ENCODE results near the gene SEMA3F. TPM values are rescaled to one million over a fixed set of nuclear protein-coding genes. Genes with fewer than 3 reads are reported as not detected.

Gene SEMA3F
- total RNA-seq, 4 donors from 2014 or later: 10.5 to 33.1 (median 12.9) TPM

DNA sequence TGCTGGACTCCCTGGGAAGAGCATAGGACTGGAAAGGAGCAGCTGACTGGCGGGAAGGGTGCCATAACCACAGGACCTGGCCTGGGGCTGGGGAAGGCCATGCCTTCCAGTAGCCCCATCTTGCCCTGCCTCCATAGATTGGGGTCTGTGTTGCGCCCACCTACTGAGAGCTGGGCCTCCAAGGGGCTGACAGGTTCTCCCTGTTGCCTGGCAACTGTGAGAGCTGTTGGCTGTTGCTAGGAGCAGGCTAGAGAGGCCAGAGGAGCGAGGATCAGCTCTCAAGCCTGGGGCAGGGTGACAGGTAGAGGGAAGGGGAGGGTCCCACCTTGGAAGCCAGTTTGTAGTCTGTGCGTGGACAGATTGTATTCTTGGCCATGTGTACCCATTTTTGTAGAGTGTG lies 78.1 kb downstream of the SEMA3F start:
- no peak for DNase-seq
- intact Hi-C loops (cut with DNase I; ENCODE audit: low total_unique reads): no loop called here
- Histone ChIP-seq H3K9me3 (no peaks in the 10 kb centered on the region), H3K4me1 (no peaks in the 10 kb centered on the region), H3K4me3 (no peak overlapping the region), H3K27me3 (no peaks in the 10 kb centered on the region), H3K36me3 (no peaks in the 10 kb centered on the region), H3K27ac (no peak overlapping the region)
- TF ChIP-seq, protein P1, sequence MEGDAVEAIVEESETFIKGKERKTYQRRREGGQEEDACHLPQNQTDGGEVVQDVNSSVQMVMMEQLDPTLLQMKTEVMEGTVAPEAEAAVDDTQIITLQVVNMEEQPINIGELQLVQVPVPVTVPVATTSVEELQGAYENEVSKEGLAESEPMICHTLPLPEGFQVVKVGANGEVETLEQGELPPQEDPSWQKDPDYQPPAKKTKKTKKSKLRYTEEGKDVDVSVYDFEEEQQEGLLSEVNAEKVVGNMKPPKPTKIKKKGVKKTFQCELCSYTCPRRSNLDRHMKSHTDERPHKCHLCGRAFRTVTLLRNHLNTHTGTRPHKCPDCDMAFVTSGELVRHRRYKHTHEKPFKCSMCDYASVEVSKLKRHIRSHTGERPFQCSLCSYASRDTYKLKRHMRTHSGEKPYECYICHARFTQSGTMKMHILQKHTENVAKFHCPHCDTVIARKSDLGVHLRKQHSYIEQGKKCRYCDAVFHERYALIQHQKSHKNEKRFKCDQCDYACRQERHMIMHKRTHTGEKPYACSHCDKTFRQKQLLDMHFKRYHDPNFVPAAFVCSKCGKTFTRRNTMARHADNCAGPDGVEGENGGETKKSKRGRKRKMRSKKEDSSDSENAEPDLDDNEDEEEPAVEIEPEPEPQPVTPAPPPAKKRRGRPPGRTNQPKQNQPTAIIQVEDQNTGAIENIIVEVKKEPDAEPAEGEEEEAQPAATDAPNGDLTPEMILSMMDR (IDR thresholded peaks at IDR 0.05): no peak
- TF ChIP-seq POLR2A (IDR thresholded peaks at IDR 0.05): no peak

DNA sequence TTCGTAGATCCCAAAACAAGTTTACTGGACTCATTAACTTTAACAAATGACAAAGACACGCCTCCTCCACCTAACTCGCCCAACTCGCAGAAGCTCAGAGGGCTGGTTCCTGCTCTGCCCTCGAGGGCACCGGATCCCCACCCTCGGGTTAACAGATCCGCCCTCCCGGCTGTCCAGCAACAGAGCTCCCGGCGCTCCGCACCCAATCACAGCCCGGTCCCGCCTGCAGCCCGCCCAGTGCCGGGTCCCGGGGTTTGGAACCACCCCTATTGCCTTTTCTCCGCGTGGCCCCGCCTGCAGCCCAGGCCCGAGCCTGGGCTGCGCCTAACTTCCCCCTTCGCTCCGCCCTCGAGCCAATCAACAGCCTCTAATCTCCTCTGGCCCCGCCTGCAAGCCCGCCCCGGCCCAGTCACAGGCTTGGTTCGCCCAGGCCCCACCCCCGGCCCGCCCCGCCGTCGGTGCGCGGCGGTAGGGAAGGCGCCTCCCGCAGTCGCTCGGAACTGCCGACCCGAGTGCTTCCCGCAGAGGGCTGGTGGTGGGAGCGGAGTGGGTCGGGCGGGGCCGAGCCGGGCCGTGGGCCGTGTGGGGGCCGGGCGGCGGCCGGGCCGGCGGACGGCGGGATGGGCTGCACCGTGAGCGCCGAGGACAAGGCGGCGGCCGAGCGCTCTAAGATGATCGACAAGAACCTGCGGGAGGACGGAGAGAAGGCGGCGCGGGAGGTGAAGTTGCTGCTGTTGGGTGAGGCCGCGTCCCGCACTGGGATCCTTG lies 80.8 kb downstream of the SEMA3F start, which contains the start of gene GNAI2:
Gene GNAI2, plus strand, starts transcription at position 489 of the 768 bp plus-strand sequence. Its CDS starts 132 bp downstream, at position 621.
- DNase-seq: peak; percentile 99
- H3K27ac ChIP-seq: peak within 1 kb of the TSS; percentile 91 to 99
- peak within 1 kb of the TSS; percentile 72 to 91 for H3K4me3 ChIP-seq
- H3K27me3 ChIP-seq: no peaks in the 10 kb centered on the region
- intact Hi-C loops (cut with DNase I; ENCODE audit: low total_unique reads): no loop called here
- H3K4me1 ChIP-seq: peaks cover 6 to 10% of the 10 kb centered on the region in 2 donors
- H3K9me3 ChIP-seq: no peaks in the 10 kb centered on the region
- no peaks in the 10 kb centered on the region for H3K36me3 ChIP-seq
- TF ChIP-seq POLR2A (IDR thresholded peaks at IDR 0.05): peak; percentile 92 to 96
- TF ChIP-seq, protein P1 (IDR thresholded peaks at IDR 0.05): peak in 1 of 4 experiments; percentile 28

DNA sequence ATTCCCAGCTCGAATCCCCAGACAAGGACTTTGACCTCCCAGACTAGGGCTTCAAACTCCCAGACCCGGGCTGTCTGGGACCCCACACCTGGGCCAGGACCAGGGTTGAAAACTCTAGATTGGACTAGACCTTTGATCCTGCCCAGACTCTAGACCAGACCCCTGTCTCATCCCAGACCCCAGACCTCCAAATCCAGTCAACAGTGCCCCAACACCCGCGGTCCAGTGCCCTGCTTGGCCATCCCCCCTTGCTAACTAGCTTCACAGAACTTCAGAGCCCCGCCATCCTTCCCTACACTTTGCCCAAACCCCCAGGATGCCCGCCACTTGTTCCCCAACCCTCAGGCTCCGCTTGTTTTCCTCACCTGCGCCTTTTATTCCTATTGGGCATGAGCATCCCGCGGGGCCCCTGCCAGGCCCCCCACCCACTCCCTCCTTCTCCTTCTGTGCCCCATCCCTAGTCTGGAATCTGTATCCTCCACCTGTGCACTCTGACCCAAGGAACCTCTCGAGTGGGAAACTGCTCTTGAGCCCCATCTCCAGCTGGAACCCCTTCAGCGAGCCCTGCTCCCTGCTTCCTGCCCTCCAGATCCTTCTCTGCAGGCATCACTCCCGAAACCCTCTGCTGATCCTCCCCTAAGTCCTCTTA lies 81.5 kb downstream of the SEMA3F start:
- Histone ChIP-seq H3K9me3 (no peaks in the 10 kb centered on the region), H3K4me1 (peaks cover 6 to 16% of the 10 kb centered on the region in 2 donors), H3K27ac (peak overlapping the region; percentile 91 to 99), H3K27me3 (no peaks in the 10 kb centered on the region), H3K4me3 (peak overlapping the region; percentile 72 to 91), H3K36me3 (no peaks in the 10 kb centered on the region)
- intact Hi-C loops (cut with DNase I; ENCODE audit: low total_unique reads): no loop called here
- TF ChIP-seq, protein P1 (IDR thresholded peaks at IDR 0.05): no peak
- TF ChIP-seq POLR2A (IDR thresholded peaks at IDR 0.05): no peak
- DNase-seq: no peak

DNA sequence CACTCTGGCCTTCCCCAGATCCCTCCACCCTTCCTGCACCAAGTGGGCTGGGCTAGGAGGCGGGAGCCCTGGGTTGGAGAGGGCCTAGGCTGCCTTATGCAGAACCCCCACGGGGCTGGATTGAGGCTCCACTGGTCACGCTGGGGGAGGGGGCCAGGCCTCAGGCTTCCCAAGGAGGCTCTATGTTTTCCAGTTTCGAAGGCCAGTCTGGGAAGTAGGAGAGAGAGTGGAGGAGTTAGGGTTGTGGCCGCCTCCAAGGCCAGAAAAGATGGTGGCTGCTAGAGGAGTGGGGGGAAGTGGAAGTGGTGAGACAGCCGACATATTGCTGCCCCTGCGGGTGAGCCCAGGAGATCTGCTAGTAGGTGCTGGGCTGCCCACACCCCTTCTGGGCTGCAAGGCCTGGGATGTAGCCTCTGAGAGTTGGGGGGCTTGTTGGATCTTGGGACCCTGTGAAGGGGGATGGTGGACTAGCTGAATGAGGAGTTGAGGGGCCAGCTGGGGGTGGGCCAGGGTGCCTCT lies 82.1 kb downstream of the SEMA3F start:
- TF ChIP-seq POLR2A (IDR thresholded peaks at IDR 0.05): no peak
- TF ChIP-seq, protein P1 (IDR thresholded peaks at IDR 0.05): no peak
- Histone ChIP-seq H3K9me3 (no peaks in the 10 kb centered on the region), H3K36me3 (no peaks in the 10 kb centered on the region), H3K27ac (peak overlapping the region; percentile 91 to 99), H3K4me3 (peak overlapping the region; percentile 72 to 91), H3K4me1 (peaks cover 6 to 22% of the 10 kb centered on the region in 2 donors), H3K27me3 (no peaks in the 10 kb centered on the region)
- intact Hi-C loops (cut with DNase I; ENCODE audit: low total_unique reads): no loop called here
- no peak for DNase-seq
